Non-pigmented ciliary epithelial cell (primary cell): ENCODE results near the gene MED26.
"Not testable (repeated sequence)": the region's sequence is repeated elsewhere in the genome, so short reads cannot be mapped to it uniquely, and the experiment has no call there.

ENCODE experiments used
- DNase-seq: peaks from one replicate; pipeline ENCODE4 v3.0.0-alpha.2; 2010; ENCODE audit warnings: low read depth

MED26 gene, protein sequence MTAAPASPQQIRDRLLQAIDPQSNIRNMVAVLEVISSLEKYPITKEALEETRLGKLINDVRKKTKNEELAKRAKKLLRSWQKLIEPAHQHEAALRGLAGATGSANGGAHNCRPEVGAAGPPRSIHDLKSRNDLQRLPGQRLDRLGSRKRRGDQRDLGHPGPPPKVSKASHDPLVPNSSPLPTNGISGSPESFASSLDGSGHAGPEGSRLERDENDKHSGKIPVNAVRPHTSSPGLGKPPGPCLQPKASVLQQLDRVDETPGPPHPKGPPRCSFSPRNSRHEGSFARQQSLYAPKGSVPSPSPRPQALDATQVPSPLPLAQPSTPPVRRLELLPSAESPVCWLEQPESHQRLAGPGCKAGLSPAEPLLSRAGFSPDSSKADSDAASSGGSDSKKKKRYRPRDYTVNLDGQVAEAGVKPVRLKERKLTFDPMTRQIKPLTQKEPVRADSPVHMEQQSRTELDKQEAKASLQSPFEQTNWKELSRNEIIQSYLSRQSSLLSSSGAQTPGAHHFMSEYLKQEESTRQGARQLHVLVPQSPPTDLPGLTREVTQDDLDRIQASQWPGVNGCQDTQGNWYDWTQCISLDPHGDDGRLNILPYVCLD

DNA sequence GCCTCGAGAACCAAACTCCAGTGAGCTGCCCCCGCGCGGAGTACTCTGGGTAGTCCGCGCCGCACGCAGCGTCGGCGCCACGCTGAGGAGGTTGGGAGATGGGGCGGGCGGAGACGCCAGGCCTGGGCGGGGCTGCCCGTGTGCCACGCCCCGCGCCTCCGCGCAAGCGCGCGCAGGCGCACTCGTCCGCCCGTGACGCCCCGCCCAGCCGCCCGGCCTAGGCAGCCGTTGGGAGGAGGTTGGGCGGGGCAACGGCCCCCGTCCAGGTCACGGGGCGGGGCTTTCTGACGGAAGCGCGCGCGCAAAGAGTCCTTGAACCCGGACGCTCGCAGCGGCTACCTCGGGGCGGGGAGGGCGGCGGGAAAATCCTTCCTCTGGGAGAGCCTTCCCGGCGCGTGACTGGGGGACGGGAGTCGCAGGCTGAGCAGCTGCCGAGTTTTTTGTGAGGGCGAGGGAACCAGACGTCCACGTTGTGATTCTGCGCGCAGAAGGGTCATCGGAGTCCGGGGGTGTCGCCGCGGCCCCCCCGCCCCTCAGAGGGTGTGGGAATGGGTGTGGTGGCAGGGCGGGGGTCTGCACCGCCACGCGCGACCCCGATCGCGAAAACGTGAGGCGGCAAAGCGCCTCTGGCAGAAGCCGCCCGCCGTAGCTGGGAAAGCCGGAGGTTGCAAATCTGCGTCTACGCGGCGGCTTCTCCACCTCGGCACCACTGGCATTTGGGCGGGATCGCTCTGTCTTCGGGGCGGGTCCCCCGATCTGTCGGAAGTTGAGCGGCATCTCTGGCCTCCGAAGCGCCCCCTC lies at the start of gene MED26:
Gene MED26, minus strand, starts transcription at position 22 of the 801 bp plus-strand sequence. CDS start 261 bp downstream, outside the sequence.
- DNase-seq: peak; percentile 50

DNA sequence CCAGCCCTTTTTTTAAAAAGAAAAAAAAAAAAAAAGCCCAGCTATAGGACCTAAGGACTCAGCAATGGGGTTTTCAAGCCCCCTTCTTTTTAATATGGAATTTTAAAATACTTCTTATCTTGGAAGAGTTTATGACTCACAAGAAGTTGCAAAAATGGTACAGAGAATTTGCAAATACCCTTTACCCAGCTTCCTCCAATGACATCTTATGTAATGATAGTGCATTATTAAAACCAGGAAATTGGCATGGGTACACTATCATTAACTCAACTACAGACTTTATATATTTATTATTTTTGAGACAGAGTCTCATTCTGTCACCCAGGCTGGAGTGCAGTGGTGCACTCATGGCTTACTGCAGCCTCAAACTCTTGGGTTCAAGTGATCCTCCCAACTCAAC lies 49.1 kb upstream of the MED26 start:
- DNase-seq: no peak

DNA sequence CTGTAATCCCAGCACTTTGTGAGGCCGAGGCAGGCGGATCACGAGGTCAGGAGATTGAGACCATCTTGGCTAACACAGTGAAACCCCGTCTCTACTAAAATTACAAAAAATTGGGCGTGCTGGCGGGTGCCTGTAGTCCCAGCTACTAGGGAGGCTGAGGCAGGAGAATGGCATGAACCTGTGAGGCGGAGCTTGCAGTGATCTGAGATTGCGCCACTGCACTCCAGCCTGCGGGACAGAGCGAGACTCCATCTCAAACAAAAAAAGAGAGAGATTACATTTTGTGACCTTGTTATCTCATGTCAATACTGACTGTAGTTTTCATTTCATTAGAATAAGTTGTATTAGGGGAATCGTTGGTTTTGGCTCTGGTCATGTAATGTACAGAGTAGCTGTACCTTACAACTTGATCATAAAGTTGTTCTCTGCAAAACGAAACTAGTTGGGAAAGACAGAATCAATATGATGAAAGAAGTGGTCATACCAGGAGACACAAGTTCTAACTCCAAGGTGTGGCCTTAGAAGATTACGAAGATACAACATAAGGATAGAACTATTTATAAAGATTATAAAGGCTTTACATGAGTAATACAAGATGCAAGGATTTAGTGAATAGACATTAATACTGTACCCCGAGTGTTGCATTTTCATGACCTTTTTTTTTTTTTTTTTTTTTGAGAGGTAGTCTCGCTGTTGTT lies 48.2 kb upstream of the MED26 start:
- DNase-seq: no peak

DNA sequence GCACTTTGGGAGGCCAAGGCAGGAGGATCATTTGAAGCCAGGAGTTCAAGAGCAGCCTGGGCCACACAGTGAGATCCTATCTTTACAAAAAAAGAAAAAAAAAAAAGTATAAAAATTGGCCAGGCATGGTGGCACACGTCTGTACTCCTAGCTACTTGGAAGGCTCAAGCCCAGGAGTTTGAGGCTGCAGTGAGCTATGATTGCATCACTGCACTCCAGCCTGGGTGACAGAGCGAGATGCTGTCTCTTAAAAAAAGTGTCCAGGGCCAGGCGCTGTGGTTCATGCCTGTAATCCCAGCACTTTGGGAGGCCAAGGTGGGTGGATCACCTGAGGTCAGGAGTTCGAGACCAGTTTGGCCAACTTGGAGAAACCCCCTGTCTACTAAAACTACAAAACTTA lies 45.8 kb upstream of the MED26 start:
- DNase-seq: not testable (repeated sequence)

DNA sequence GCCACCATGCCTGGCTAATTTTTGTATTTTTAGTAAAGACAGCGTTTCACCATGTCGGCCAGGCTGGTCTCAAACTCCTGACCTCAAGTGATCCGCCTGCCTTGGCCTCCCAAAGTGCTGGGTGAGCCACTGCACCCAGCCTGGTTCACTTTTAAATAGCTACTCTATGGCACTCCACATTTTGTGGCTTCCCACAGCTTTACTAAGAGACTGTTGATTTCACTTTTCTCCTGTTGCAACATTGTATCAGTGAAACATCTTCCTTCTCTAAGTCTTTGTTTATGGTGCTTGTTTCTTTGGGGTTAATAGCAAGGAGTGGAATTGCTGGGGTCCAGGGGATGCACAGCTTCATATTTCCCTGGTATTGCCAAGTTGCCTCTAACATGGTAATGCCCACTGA lies 45.2 kb upstream of the MED26 start:
- DNase-seq: no peak

DNA sequence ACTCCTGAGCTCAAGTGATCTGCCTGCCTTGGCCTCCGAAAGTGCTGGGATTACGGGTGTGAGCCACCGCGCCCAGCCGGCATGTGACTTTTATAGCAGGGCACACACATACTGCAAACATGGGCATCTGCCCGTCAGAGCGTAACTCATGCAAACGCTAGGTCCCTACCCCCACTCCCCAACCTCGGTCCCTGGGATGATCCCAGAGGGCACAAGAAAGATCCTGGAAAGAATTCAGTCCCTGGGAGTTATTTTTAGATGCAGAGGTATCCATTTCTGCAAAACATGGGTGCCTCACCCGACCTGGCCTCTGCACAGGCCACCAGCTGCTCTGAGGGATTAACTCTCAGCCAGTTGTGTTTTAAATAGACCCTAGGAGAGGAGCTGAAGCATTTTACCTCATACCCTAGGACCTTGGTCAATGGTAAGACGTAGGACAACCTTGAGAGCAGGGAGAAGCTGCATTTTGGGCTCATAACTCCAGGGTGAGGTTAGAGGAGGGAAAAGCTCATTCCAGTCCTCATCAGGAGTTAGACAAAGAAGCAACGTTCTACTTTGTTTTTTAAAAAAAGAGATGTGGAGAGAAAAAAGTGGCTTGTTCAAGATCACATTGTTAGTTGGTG lies 43.8 kb upstream of the MED26 start:
- DNase-seq: no peak

DNA sequence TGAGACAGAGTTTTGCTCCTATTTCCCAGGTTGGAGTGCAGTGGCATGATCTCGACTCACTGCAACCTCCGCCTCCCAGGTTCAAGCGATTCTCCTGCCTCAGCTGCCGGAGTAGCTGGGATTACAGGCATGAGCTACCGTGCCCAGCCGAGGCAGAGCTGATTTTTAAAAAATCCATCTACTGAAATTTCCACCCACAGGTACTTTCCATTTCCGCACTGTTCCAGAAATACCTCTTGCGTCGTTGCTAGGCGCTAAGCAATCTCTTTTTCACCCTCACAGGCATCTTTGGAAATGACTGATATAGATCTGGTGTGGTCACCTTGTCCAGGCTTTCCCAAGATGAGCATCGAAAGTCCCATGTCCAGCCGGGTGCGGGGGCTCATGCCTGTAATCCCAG lies 42.3 kb upstream of the MED26 start:
- DNase-seq: no peak

DNA sequence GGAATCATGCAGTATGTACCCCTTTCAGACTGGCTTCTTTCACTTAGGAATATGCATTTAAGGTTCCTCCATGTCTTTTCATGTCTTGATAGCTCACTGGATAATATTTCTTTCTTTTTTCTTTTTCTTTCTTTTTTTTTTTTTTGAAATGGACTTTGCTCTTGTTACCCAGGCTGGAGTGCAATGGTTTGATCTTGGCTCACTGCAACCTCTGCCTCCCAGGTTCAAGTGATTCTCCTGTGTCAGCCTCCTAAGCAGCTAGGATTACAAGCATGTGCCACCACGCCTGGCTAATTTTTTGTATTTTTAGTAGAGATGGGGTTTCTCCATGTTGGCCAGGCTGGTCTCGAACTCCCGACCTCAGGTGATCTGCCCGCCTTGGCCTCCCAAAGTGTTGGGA lies 40.7 kb upstream of the MED26 start:
- not testable (repeated sequence) for DNase-seq

DNA sequence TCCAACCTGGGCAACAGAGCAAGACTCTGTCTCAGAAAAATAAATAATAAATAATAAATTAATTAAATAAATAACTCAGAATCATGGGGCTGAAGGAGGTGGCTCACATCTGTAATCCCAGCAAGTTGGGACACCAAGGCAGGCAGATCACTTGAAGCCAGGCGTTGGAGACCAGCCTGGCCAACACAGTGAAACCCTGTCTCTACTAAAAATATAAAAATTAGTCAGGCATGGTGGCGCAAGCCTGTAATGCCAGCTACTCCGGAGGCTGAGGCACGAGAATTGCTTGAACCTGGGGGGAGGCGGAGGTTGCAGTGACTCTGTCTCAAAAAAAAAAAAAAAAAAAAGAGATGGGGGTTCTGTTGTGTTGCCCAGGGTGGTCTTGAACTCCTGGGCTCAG lies 40.2 kb upstream of the MED26 start:
- no peak for DNase-seq

DNA sequence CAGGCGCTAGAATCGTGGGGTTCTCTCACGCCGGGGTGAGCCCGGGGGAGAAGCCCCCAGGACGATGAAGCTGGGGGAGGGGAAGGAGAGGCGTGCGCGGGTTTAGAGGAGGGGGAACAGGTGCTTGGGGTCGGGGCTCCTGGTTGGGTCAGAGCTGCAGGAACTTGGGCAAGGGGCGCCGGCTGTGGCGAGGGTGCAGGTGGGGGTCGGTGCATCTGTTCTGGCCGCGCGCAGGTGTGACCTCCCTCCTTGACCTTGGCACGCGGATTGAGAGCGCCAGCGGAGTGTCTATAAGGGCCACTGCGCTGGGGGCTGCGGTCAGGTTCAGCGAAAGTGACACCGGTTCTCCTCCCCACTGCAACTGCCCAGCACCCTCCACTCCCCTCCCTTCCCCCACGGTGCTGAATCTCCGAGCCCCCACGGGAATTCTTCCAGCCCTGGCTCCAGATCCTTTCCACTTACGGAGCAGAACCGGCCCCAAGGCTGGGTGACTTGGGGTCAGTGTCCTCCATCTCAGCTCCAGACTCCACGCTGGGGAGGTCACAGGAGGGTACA lies 33.6 kb upstream of the MED26 start:
- DNase-seq: no peak

DNA sequence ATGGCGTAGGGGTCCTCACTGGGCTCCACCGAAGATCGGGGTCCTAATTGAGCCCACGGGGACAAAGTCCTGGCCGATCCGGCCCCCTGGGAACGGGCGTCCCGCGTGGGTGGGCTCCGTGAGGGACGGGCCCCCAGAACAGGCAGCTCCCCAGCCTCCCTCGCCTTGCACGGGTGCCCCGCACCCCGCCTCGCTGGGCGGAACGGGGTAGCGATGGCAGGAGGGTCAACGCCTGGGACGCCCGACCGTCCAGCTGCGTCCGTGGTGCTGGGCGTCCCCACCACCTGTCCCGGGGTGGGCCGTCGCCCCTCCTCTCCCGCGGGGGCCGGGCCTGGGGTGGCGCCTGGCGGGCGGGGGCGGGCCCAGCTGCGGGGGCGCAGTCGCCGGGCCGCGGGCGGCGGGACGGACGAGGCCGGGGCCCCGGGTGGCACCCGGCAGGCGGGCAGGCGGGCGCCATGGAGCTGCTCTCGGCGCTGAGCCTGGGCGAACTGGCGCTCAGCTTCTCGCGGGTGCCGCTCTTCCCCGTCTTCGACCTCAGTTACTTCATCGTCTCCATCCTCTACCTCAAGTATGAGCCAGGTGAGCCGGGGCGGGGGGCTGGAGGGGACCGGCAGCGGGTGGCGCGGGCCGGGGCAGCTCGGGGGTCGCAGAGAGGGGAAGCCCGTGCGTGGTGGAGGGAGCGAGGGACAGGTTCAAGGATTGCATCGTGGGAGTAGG lies 32.9 kb upstream of the MED26 start, which contains the start of gene TMEM38A:
Gene TMEM38A, plus strand, starts transcription at position 377 of the 717 bp plus-strand sequence. Its CDS starts 79 bp downstream, at position 456.
- no peak for DNase-seq

DNA sequence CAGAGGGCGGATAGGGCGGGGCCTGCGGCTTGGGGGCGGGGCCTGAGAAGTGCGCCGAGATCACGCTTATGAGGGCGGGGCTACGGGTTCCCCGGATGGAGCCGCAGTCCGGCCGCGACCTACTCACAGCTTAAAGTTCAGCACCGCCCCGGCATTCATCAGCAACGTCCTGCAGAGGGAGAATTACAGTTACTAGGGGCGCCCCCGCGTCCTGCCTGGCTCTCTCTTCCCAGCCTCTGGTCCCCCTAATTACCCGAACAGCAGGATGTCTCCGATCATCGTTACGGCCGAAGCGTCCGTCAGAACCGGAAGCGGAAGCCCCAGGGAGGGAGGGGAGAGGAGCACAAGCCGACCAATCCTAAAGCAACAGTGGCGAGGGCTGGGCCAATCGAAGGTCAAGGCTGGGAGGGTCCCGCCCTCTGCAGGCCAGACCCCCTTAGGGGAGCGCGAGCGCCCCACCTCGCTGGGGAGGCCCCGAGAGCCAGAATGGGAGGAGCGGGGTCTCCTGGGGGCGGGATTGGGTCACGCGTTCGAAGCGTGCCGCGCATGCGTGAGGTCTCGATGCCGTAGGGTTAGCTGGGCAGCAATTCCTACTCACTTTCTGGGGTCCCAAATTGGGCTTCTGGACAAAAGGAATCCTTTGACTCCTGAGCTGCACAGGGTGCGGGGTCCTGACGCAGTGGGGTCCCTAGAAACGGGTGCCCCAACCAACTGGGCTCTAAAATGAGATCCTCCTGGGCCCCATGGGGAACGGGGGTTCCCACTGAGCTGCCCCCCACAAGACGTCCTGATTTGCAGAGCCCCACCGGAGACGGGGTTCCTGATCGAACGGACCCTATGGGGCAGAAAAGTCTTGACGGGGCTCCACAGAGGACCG lies 32.1 kb upstream of the MED26 start, which contains the start of gene SMIM7:
Gene SMIM7, minus strand, starts transcription at position 313 of the 877 bp plus-strand sequence. Its CDS starts 34 bp downstream, at position 279.
- DNase-seq: peak; percentile 93

DNA sequence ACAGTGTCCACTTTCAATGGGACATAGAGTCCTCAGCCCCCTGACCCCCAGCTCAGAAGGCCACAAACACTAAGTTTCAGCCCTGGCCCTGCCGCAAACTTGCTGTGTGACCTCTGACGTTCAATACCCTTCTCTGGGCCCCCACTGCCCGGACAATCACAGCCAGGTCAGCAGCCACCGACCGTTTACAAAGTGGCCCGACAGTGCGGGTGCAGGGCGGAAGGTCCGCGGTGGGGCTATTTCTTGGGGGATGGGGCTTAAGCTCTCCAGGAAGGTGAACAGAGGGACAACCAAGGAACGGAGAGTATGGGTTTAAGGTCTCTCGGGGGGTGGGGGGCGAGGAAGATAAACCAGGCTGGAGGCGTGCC lies 31.4 kb upstream of the MED26 start:
- DNase-seq: no peak

DNA sequence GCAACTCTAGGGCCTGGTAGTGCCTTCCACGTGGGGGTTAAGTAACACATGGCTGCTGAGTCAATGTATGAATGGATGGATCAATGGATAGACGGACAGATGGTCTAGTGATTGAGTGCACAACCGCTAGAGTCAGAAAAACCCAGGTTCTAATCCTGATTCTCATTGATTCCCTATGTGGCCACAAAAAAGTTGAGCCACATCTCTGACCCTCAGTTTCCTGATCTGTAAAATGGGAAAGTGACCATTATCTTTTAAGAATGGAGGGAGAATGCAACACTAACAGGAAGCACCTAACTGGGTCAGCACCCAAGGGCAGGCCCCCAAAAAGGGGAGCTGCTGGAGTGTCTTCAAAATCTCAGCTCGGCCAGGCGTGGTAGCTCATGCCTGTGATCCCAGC lies 29.4 kb upstream of the MED26 start:
- no peak for DNase-seq

DNA sequence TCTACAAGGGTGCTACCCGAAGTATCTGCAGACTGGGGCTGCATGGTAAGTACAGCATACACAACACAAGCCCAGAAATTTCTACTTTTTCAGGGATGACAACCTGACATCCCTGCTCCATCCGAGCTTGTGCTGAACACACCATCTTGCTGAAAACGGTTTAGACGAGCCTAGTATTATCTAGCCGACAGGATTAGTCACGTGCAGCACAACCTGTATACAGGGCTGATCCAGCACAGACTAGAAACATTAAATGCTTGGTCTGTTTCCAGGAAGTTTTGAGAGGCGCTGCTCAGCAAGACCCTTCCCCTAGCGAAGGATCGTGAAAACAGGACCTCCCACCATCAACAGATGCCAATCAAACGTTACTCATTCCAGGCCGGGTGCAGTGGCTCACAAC lies 27.7 kb upstream of the MED26 start:
- DNase-seq: no peak

DNA sequence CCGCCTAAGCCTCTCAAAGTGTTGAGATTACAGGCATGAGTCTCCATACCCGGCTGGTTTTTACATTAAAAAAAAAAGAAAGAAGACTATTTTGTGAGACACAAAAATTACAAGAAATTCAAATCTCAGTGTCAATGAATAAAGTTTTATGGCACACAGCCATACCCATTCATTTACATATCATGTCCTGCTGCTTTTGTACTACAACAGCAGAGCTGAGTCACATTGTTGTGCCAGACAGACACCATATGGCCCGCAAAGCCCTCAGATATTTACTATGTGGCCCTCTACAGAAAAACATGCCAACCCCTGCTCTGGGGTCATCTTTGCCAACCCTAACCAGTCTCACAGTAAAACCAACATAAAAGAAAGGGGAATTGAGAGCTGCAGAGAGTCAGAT lies 26.6 kb upstream of the MED26 start:
- no peak for DNase-seq

DNA sequence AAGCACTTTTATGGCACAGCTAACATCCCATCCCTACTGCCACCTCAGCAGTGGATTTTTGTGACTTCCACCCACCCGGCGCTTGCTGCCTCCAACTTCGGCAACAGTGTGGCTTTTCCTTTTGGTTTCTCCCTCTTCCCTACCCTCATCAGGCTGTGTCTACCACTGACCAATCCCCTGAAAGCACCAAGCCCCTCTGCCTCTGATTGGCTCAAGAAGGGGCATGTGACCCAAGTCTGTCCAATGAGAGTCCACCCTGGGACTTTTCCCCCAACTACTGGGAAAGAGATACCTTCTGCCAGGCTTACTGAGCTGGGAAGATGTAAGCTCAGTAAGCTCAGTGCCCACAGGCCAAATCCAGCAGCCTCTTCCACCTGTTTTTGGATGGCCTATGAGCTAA lies 26.1 kb upstream of the MED26 start:
- DNase-seq: no peak

DNA sequence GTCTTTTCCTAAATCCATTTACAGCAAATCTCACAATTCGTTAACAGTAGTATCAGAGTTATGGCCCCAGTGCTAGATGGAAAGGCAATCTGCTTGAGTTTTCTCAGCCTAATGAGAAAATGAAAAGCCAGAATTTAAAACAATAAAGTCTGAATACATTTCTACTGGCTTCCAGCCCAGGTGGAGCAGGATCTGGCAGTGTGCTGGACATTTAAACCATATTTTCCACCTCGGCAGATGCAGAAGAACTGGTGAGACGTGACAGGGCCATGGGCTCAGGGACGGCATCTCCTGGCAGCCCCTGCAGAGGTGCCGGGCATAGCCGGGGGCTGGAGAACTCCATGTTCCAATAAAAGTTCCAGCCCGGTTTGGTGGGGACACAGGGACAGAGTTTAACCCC lies 24.9 kb upstream of the MED26 start:
- DNase-seq: no peak

DNA sequence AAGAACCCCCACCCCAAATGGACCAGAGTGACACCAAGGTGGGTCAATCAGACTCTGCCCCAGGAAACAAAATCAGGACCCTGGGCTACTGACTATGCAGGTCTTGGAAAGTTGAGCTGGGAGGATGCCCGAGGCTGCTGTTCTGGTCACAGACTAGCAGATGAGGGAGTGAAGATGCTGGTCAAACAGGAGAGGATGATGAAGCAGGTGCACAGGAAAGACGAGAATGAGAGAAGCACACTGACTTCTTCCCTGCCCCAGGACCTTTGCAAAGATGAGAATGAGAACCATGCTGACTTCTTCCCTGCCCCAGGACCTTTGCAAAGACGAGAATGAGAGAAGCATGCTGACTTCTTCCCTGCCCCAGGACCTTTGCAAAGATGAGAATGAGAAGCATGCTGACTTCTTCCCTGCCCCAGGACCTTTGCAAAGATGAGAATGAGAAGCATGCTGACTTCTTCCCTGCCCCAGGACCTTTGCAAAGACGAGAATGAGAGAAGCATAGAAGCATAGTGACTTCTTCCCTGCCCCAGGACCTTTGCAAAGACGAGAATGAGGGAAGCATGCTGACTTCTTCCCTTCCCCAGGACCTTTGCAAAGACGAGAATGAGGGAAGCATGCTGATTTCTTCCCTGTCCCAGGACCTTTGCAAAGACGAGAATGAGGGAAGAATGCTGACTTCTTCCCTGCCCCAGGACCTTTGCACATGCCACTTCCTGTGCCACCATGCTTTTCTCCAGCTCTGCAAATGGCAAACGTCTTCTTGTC lies 23.6 kb upstream of the MED26 start:
- not testable (repeated sequence) for DNase-seq
